ENCODE data around the gene TMEM38B.
"Not testable (repeated sequence)": the region's sequence is repeated elsewhere in the genome, so short reads cannot be mapped to it uniquely, and the experiment has no call there.

TMEM38B gene

GRCh38 chr9:105735366-105735765 lies 41.0 kb downstream of the TMEM38B start:
- in situ Hi-C loops (cut with HindIII; ENCODE audit: low pct_ligation_motif_present, low sequenced_read_pairs), result no loop called here
- H3K27ac ChIP-seq, result no peak overlapping the region
- TF ChIP-seq CTCF (IDR thresholded peaks at IDR 0.05; ENCODE audit: low read depth, low read length, missing control alignments), result no peak
- no peak for DNase-seq
- H3K36me3 ChIP-seq (replicated peaks), result no peaks in the 10 kb centered on the region
- H3K27me3 ChIP-seq (replicated peaks), result no peaks in the 10 kb centered on the region
- H3K4me3 ChIP-seq (ENCODE audit: low read depth, low read length), result no peak overlapping the region

DNA sequence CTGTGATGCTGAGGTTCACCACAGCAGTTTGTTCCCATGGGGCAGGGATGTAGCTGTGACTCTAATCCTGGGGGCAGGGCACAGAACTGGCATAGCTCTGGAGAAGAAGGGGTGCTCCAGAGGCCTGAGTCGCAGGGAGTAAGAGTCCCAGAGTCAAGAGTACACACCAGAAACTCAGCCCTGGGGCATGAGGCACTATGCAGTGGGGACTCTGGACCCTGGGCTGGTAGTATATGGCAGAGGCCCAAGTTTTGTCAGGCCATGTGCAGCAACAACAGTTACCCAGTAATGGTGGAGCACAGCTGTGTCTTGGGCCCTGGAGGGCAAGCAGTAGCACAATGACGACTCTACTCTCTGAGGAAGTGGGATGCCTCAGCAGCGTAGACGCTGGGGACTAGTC lies 42.9 kb downstream of the TMEM38B start:
- H3K27me3 ChIP-seq (replicated peaks), result no peaks in the 10 kb centered on the region
- DNase-seq, result no peak
- TF ChIP-seq CTCF (IDR thresholded peaks at IDR 0.05; ENCODE audit: low read depth, low read length, missing control alignments), result no peak

DNA sequence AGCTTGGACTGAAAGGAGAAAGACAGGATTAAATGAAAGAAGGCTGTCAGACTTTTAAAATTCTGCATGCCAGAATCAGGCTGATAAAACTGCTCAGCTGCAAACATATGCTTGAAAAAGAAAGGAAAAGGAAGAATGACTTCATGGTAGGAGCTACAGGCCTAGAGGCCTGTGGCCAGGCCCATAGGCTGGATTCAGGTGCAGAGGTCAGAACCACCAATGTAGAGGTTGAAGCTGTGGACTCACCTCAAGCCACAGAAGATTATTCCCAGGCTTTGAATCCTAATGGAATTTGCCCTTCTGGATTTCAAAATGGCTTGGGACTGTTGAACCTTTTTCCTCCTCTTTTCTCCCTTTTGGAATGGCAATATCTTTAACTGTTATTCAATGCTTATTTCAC lies 47.7 kb downstream of the TMEM38B start:
- in situ Hi-C loops (cut with HindIII; ENCODE audit: low pct_ligation_motif_present, low sequenced_read_pairs), result no loop called here
- no peak overlapping the region for H3K27ac ChIP-seq
- no peak for TF ChIP-seq CTCF (IDR thresholded peaks at IDR 0.05; ENCODE audit: low read depth, low read length, missing control alignments)
- H3K27me3 ChIP-seq (replicated peaks), result no peaks in the 10 kb centered on the region
- H3K4me3 ChIP-seq (ENCODE audit: low read depth, low read length), result no peak overlapping the region
- DNase-seq, result no peak
- H3K36me3 ChIP-seq (replicated peaks), result no peaks in the 10 kb centered on the region

More for the DNA sequence above, 42.9 kb downstream of the TMEM38B start:
- H3K4me3 ChIP-seq (ENCODE audit: low read depth, low read length), result no peak overlapping the region
- no peak overlapping the region for H3K27ac ChIP-seq
- H3K36me3 ChIP-seq (replicated peaks), result no peaks in the 10 kb centered on the region
- in situ Hi-C loops (cut with HindIII; ENCODE audit: low pct_ligation_motif_present, low sequenced_read_pairs), result no loop called here

DNA sequence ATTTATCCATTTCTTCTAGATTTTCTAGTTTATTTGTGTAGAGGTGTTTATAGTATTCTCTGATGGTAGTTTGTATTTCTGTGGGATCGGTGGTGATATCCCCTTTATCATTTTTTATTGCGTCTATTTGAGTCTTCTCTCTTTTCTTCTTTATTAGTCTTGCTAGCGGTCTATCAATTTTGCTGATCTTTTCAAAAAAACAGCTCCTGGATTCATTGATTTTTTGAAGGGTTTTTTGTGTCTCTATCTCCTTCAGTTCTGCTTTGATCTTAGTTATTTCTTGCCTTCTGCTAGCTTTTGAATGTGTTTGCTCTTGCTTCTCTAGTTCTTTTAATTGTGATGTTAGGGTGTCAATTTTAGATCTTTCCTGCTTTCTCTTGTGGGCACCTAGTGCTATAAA lies 53.0 kb downstream of the TMEM38B start:
- H3K4me3 ChIP-seq (ENCODE audit: low read depth, low read length); DNase-seq; in situ Hi-C loops (cut with HindIII; ENCODE audit: low pct_ligation_motif_present, low sequenced_read_pairs); H3K36me3 ChIP-seq (replicated peaks); H3K27me3 ChIP-seq (replicated peaks); H3K27ac ChIP-seq: not testable (repeated sequence)

GRCh38 chr9:105751761-105752160 lies 57.4 kb downstream of the TMEM38B start:
- in situ Hi-C loops (cut with HindIII; ENCODE audit: low pct_ligation_motif_present, low sequenced_read_pairs), result no loop called here
- H3K27ac ChIP-seq, result no peak overlapping the region
- H3K4me3 ChIP-seq (ENCODE audit: low read depth, low read length), result no peak overlapping the region
- no peak for TF ChIP-seq CTCF (IDR thresholded peaks at IDR 0.05; ENCODE audit: low read depth, low read length, missing control alignments)
- H3K27me3 ChIP-seq (replicated peaks), result no peaks in the 10 kb centered on the region
- DNase-seq, result no peak
- no peaks in the 10 kb centered on the region for H3K36me3 ChIP-seq (replicated peaks)

DNA sequence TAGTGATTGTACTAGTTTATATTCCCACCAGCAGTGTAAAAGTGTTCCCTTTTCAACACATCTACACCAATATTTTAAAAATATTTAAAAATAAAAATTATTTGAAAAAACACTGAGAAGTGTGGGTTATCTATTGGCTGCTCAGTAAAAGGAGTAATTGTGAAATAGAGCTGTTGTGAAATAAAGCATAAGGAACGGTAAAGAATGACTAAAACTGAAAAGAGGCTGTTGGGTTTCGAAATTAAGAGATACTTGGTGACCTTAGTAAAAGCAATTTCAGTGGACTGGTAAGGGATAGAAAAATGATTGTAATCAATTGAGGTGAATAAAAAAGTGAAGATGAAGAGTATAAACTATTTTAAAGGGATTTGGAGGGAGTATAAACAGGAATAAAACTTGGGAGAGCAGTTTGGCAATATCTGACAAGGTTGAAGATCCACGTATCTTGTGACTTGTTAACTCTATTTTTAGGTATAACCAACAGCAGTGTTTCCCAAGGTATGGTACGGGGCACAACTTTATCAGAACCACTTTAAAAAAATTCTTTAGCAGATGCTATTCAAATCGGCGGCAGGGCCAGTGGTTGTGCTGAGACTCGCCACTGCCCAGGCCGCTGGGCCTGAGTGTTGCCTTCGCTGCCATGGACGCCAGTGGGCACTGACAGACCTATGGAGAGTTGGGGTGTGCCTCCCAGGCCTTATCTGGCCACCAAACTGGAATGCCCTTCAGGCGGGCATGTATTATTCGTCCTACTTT lies 63.3 kb downstream of the TMEM38B start:
- H3K27me3 ChIP-seq (replicated peaks), result no peaks in the 10 kb centered on the region
- H3K4me3 ChIP-seq (ENCODE audit: low read depth, low read length), result no peak overlapping the region
- H3K36me3 ChIP-seq (replicated peaks), result no peaks in the 10 kb centered on the region
- H3K27ac ChIP-seq, result no peak overlapping the region
- in situ Hi-C loops (cut with HindIII; ENCODE audit: low pct_ligation_motif_present, low sequenced_read_pairs), result no loop called here
- no peak for DNase-seq
- TF ChIP-seq CTCF (IDR thresholded peaks at IDR 0.05; ENCODE audit: low read depth, low read length, missing control alignments), result no peak

Measured in brain microvascular endothelial cell (primary cell).